Measurements from ENCODE around the gene RBMS3. TPM values are rescaled to one million over a fixed set of nuclear protein-coding genes. Genes with fewer than 3 reads are reported as not detected.

RBMS3 gene
- total RNA-seq, 1 donor from 2014 or later, result 65.1 TPM

GRCh38 chr3:29346828-29347227 is 66.0 kb downstream of the RBMS3 start:
- DNase-seq, result no peak
- Mint-ChIP-seq H3K36me3 (ENCODE audit: unreplicated experiment) (no peaks in the 10 kb centered on the region), H3K4me3 (ENCODE audit: unreplicated experiment) (no peak overlapping the region), H3K9me3 (ENCODE audit: unreplicated experiment) (no peaks in the 10 kb centered on the region), H3K27ac (ENCODE audit: unreplicated experiment) (no peak overlapping the region), H3K27me3 (ENCODE audit: unreplicated experiment) (no peaks in the 10 kb centered on the region), H3K4me1 (ENCODE audit: low read depth, unreplicated experiment) (peaks cover 3% of the 10 kb centered on the region)
- no peak for TF ChIP-seq CTCF (IDR thresholded peaks at IDR 0.05; ENCODE audit: partially characterized antibody, unreplicated experiment)

- Mint-ChIP-seq H3K4me3 (ENCODE audit: unreplicated experiment) (no peak overlapping the region), H3K27ac (ENCODE audit: unreplicated experiment) (no peak overlapping the region), H3K27me3 (ENCODE audit: unreplicated experiment) (no peaks in the 10 kb centered on the region), H3K4me1 (ENCODE audit: low read depth, unreplicated experiment) (peaks cover 3% of the 10 kb centered on the region), H3K9me3 (ENCODE audit: unreplicated experiment) (no peaks in the 10 kb centered on the region), H3K36me3 (ENCODE audit: unreplicated experiment) (no peaks in the 10 kb centered on the region)
- DNase-seq, result no peak
- TF ChIP-seq CTCF (IDR thresholded peaks at IDR 0.05; ENCODE audit: partially characterized antibody, unreplicated experiment), result no peak
Measured at GRCh38 chr3:29347412-29347811, 66.5 kb downstream of the RBMS3 start.

- Mint-ChIP-seq H3K9me3 (ENCODE audit: unreplicated experiment) (no peaks in the 10 kb centered on the region), H3K4me3 (ENCODE audit: unreplicated experiment) (no peak overlapping the region), H3K4me1 (ENCODE audit: low read depth, unreplicated experiment) (peaks cover 3% of the 10 kb centered on the region), H3K27me3 (ENCODE audit: unreplicated experiment) (no peaks in the 10 kb centered on the region), H3K36me3 (ENCODE audit: unreplicated experiment) (no peaks in the 10 kb centered on the region), H3K27ac (ENCODE audit: unreplicated experiment) (no peak overlapping the region)
- no peak for DNase-seq
- TF ChIP-seq CTCF (IDR thresholded peaks at IDR 0.05; ENCODE audit: partially characterized antibody, unreplicated experiment), result no peak
Measured at GRCh38 chr3:29348316-29348715, 67.4 kb downstream of the RBMS3 start.

GRCh38 chr3:29349049-29349448 is 68.2 kb downstream of the RBMS3 start:
- no peak for DNase-seq
- Mint-ChIP-seq H3K27ac (ENCODE audit: unreplicated experiment) (no peak overlapping the region), H3K4me3 (ENCODE audit: unreplicated experiment) (no peak overlapping the region), H3K36me3 (ENCODE audit: unreplicated experiment) (no peaks in the 10 kb centered on the region), H3K9me3 (ENCODE audit: unreplicated experiment) (no peaks in the 10 kb centered on the region), H3K4me1 (ENCODE audit: low read depth, unreplicated experiment) (peaks cover 3% of the 10 kb centered on the region), H3K27me3 (ENCODE audit: unreplicated experiment) (no peaks in the 10 kb centered on the region)
- TF ChIP-seq CTCF (IDR thresholded peaks at IDR 0.05; ENCODE audit: partially characterized antibody, unreplicated experiment), result no peak

GRCh38 chr3:29353807-29354206 is 72.9 kb downstream of the RBMS3 start:
- H3K27me3 Mint-ChIP-seq (ENCODE audit: unreplicated experiment), result no peaks in the 10 kb centered on the region
- TF ChIP-seq CTCF (IDR thresholded peaks at IDR 0.05; ENCODE audit: partially characterized antibody, unreplicated experiment), result no peak
- H3K4me1 Mint-ChIP-seq (ENCODE audit: low read depth, unreplicated experiment), result no peaks in the 10 kb centered on the region
- no peaks in the 10 kb centered on the region for H3K36me3 Mint-ChIP-seq (ENCODE audit: unreplicated experiment)
- DNase-seq, result no peak
- H3K9me3 Mint-ChIP-seq (ENCODE audit: unreplicated experiment), result no peaks in the 10 kb centered on the region
- no peak overlapping the region for H3K27ac Mint-ChIP-seq (ENCODE audit: unreplicated experiment)
- H3K4me3 Mint-ChIP-seq (ENCODE audit: unreplicated experiment), result no peak overlapping the region
